Stimulated activated CD8-positive, alpha-beta memory T cell treated with anti-CD3 and anti-CD28 coated beads, Interleukin-2, amount 100 ng/mL, for 1 hour (primary cell): Measurements from ENCODE around the gene C14orf132.

ENCODE experiments used
- DNase-seq, 2 donors: peaks; one replicate each; pipeline ENCODE4 v3.0.0-alpha.2; 2020; ENCODE audit warnings: low read depth in 2 of 2

C14orf132 gene

GRCh38 chr14:96039633-96040311, 610 bp downstream of the C14orf132 start:
- DNase-seq: no peak

GRCh38 chr14:96040828-96041371, 1.7 kb downstream of the C14orf132 start:
- DNase-seq: no peak

DNA sequence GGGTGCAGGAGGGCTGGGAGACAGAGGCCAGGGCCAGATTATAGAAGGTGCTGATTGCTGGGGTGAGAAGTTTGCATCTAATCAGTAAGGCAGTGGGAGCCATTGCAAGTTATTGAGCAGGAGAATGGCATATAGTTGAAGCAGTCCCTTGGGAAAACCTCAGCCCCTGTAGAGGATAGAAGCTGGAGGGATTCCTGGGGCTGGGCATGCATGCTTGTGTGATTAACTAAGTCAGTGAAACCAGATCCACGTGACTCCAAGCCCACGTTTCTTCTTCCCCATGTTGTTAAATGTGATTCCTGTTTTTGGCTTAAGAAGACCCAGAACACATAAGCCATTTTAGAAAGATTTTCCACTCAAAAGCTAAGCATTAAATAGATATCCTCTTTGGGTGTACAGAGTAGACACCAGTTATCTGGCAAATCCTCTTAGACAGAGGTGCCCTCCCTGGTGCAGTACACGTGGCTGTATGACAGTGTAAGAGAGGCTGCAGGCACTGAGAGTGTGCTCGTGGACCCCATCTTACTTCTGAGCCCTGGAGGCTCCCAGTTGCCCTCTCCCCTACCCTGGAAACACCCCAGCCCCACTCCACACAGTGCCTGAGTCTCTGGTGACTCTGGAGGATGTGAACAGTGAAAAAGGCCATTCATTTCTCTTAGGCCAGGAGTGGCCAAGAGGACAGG, 3.2 kb downstream of the C14orf132 start:
- no peak for DNase-seq

DNA sequence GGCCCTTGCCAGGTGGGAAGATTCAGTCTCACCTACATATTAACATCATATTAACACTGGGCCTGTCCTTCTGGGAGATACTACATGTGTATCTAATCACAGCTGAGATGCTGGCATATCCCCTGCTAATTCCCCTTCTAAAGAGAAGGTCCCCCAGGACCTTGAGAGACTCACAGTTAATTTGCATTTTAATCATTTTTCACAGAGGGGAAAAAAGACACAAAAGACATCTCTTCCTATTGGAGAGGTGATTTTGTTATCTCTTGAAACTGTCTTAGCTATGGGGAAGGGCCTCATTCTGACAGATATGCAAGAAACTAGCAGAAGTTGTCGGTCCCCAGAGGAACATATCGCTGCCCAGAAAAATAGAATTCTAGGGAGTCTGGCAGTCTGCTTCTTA, 7.5 kb downstream of the C14orf132 start:
- no peak for DNase-seq

DNA sequence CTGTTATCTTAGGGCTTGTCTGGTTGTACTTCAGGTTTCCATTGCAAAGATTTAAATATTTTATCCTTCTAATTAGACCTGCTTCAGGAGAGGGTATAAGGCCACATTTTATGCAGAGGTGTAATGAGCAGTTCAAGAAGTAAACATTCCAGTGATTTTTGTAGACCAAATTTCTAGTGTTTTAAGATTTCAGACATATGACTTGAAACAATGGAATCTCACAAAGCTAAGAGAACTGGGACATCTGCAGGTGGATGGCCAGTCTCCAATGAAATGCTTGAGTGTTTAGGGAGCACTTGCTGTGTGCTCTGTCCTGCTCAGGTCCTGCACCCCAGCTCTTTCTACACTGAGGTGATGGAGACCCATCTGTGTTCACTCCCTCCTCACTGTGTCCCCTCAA, 7.9 kb downstream of the C14orf132 start:
- DNase-seq: no peak

GRCh38 chr14:96049932-96050331, 10.8 kb downstream of the C14orf132 start:
- DNase-seq: no peak

DNA sequence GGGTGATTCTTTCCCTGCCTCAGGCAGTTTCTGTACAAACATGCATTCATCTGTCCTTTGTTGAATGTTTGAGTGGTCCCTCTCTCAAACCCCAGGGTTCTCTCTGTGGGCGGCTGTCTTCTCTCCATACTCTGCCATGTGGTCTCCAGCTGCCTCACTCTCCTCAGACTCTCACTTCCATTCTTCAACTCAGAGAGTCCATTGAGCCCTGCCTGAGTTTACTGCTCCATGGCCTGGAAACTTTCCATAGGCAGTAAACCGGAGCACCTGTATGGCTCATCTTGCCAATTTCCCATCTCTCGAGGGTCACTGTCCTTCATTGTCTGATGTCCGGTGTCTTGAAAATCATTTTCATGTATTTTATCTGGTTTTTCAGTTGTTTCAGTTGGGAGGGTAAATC, 11.3 kb downstream of the C14orf132 start:
- no peak for DNase-seq

- no peak for DNase-seq
Measured at GRCh38 chr14:96051231-96051630, 12.1 kb downstream of the C14orf132 start.

DNA sequence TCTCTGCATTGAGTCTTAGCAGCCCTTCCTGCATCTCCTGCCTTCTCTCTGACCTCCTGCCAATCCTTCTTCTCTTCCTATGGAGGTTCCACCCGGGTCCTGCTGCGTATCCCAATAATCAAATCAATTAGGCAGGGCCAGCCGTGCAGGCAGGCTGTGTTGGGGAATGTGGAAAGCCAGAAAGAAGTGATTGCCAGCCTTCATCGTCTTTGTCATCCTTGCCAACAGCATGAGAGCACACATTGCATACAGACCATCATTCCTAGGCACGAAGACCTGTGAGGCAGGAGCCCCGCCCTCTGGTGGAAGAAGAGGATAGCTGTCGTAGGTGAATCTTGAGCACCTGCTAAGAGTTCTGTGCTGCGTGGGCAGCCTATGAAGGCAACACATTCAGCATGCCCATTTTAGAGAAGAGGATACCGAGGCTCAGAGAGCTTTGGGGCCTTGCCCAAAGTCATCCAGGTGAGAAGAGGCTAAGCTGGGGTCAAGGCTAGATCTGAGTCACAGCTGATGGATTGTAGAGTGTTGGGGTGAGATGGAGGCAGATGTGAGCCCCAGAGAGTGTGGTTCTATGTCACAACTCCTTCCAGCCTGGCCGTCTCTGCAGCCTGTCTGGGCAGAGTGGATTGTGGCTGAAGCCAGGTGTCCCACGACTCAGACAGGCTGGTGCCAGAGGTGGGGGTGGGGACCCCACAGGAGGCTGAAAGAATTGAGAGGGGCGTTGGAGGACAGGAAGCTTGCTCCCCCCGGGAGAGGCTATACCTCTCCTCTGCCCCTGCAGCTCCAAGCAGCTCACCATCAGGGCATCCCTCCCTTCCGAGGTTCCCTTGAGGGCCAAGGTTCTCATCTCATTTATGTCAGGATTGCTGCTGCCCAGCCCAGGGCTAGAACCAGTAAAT, 12.7 kb downstream of the C14orf132 start:
- DNase-seq: no peak

DNA sequence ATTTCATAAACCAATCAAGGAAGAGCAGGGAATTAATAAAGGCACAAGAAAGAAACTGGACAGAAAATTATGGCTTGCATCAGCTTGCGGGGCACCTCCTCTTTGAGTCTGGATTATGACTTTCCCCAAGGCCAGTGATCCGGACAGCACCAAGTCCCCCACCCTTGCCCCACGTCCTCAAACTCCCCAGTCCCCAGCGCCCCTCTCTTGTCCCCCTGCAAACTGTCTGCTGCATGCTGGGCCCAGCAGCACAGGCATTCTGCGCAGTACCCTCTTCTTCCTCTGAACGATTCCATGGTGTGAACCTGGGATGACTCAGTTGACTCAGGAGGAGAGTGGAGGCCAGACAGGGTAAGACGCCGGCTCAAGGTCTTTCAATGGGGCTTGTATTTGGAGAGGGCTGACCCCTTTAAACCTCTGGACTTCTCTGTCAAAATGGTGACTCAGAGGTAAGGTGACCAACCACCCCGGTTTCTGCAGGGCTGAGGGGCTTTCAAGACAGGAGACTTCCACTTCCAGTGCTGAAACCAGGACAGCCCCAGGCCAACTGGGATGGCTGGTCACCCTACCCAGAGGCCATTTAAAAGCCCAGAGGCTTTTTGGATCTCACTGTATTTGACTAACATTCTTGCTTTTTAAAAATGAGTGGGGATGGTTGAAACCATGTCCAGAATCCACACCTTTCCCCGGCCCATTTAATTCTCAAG, 13.5 kb downstream of the C14orf132 start:
- DNase-seq: no peak

GRCh38 chr14:96053248-96053599, 14.1 kb downstream of the C14orf132 start:
- DNase-seq: no peak

DNA sequence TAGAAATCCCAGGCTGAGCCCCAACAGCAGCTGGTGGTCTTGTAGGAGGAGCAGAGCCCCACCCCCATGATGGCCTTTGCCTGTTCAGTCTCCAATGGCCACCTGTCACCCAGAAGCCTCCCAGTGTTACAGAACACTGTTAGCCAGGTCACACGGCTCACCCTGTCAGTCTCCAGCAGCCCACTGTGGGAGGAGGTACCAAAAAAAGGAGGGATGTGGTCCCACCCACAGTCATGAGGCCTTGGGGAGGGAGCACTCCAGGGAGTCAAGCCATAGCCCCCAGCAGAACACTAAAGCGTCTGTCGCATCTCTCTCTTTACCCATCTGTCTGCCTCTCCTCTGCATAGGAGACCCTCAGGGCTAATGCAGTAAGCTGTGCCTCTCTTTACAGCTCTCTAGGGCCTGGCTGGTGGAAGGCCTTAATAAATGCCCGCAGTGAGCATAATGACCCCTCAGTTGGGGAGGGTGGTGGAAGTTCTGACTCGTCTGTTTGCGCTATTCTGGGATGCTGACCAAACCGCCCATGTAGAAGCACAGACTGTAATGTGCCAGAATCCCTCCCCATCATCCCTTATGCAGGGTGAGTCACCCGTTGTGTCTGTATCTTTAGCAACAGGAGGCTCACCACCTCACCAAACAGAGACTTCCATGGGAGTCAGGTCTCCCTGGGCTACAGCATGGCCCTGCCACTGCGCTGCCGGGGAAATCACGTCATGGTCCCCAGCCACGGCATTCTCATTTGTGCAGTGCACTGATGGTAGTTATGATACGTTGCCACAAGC, 14.6 kb downstream of the C14orf132 start:
- no peak for DNase-seq

DNA sequence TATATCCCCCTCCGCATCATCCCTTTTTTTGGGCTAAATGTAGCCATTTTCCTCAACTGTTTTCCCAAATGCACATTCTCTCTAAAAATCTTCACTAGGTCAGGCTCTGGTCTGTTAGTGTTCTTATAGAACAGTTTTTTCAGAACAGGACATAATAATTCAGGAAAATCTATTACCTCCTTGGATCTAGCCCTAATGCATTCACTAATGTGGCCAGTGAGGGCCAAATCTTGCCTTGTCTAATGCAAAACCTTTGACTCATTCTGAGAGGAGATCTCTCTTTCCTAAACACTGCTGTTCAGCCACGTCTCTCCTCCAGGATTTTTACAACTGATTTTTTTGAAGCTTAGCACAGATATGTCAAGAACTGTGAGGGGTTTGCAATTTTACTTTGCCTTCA, 15.5 kb downstream of the C14orf132 start:
- DNase-seq: no peak

DNA sequence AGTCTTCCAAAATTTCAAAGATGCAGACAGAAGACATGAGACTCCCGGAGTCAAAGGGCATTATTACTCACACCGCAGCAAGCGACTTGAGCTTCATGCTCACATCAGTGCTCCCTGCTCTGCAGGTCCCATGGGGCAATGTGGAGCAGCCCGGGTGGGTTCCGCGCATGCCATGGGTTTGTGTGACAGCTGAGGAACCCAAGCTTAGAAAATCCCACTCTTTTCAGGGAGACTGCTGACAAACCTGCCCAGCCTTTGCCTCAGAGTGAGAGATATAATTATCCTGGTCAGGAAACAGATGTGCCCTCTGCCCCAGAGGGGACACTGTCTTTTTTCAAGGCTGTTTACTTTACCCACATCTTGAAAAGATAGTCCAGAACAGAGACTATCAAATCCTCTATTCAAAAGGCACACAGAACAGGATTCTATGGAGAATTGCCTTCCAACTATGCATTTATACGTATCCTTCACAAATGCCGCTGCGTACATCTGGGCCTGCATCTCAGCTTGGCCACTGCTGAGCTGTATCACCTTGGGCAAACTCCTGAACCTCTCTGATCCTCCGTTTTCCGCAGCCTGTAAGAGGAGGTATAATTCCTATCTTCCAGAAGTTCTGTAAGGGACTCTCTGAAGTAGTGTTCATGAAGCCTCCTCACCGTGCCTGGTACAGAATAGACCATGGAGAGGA, 16.0 kb downstream of the C14orf132 start:
- no peak for DNase-seq

DNA sequence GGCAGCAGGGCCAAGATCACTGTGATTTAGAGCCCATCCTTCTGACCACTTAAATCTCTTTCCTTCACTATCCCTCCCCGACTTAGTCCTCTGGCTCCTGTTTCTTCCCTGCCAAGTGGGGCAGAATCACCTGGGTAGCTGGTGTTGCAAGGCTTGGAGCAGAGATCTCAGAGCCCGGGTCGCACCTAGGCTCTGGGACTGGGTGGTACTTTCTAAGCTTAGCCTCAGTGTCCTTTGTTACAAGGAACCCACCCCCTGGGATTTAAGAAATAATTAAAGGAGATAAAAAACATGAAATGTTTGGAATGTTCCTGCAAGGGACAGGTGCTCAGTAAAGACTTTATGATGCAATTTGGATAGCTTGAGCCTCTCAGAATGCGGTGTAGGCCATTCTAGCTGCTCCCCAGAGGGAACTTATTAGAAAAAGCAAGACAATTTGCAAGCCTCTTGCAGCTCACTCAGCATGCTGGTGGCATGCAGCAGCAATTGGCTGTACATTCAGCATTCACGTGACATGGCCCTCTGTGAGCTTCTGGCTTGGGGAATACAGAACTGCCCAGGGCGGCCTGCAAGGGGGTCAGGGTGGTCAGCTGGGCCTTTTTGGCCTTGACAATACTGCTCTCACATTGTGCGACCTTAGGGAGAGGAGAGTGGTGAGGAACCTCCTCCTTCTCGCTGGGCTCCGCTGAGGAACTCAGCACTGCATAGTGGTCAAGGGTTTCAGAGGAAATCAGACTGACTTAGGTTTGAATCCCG, 16.8 kb downstream of the C14orf132 start:
- DNase-seq: no peak

DNA sequence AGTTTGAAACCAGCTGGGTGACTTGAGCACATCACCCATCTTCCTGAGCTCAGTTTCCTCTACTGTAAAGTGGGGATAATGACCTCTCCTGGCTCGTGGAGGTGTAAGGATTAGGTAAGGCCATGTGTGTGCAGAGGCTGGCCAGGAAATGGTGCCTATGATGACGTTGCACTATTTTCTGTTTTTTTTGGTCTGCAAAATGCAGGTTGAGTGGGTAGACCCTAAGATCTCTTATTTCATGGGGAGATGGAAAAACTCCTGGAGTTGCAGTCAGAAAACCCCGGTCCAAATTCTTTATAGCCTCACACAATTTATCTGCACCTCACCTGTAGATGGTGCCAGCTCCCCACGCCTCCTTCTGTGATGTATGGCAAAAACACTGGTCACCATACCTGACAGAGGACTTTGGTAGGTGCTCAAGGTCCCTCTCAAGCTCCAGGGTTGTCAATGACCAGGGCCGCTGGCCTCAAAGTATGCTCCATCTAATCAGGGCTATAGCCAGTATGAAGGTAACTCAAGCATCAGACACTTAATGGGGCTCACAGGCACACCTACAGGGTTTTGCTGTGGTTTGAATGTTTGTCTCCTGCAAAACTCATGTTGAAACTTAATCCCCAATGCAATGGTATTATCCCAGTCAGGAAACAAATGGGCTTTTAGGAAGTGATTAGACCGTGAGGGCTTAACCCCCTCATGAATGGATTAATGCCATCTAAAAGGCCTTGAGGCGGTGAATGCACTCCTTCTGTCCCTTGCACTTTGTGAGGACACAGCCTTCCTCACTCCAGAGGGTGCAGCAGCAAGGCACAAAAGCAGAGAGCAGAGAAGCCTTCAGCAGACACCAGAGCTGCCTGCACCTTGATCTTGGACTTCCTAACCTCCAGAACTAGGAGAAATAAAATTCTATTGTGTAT, 17.6 kb downstream of the C14orf132 start:
- DNase-seq: no peak

- DNase-seq: no peak
Measured at GRCh38 chr14:96057738-96058137, 18.6 kb downstream of the C14orf132 start.

- DNase-seq: no peak
Measured at GRCh38 chr14:96058576-96059200, 19.5 kb downstream of the C14orf132 start.
